Measurements from ENCODE around the gene ZBTB43. TPM values are rescaled to one million over a fixed set of nuclear protein-coding genes. Genes with fewer than 3 reads are reported as not detected.
A peak's percentile ranks its signal among the peaks of the same experiment; 100 is the strongest.

The ZBTB43 gene, protein sequence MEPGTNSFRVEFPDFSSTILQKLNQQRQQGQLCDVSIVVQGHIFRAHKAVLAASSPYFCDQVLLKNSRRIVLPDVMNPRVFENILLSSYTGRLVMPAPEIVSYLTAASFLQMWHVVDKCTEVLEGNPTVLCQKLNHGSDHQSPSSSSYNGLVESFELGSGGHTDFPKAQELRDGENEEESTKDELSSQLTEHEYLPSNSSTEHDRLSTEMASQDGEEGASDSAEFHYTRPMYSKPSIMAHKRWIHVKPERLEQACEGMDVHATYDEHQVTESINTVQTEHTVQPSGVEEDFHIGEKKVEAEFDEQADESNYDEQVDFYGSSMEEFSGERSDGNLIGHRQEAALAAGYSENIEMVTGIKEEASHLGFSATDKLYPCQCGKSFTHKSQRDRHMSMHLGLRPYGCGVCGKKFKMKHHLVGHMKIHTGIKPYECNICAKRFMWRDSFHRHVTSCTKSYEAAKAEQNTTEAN
- total RNA-seq, result 10 to 100 TPM; 16.0 to 26.8 (median 19.4) TPM

DNA sequence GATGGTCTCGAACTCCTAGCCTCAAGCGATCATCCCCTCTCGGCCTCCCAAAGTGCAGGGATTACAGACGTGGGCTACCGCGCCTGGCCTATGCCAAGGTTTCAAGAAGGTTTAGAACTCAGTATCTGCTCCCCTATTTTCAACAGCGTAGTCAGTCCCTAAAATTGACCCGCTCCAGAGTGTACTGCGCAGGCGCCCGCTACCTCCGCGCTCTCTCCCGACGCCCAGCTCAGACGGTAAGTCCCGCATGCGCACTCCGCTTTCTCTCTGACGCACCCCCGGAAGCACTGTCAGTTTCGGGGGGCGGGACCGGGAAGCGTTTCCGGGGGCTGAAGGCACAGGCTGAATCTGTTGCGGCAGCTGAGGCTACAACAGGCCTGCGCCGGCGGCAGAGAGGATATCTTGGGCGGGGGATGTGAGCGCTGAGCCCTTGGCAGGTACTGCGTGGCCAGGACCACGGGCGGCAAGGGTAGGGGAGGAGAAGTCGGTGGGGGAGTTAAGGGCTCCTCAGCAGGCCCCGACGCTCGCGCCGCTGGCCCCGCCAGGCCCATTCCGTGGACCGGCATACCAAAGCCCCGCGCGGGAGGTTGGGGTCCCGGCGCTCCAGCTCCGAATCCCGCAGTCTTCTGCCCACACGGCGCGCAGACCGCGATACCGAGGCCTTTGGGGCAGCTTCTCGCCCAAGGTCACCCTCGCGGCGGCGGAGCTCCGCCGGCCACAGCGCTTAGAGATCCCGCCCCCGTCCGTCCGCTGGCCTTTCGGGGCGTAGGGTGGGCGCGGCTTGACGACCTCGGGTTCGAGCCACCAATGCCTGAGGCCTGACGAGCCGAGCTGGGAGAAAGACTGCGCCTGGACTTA, at the start of gene ZBTB43:
Gene ZBTB43, plus strand, starts transcription at position 345 of the 858 bp plus-strand sequence. CDS start 27,470 bp downstream, outside the sequence.
- WGBS, 2 donors, result 2 to 9% methylated on average over 28 to 59 of the region's 79 CpGs

DNA sequence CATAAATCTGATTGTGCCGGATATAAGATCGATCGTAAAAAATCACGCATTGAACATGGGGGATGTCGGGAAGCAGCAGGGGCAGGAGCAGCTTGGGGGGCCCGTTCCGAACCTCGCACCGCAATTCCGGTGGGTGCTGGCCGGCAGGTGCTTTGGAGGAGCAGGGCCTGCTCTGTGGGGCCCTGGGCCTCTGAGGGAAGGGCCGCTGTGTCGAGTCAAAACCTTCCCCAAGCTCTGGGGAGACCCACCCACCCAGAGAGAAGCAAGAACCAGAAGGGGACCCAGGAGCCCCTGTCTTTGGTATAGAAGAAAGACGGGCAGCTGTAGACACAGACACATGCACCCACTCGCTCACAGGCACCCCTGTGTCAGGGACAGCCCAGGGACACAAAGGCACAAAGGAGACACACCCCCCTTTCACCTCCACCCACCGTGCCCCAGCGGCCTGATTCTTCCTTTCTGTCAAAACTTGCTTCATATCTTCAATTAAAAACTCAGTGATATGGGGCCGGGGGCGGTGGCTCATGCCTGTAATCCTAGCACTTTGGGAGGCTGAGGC, 49.4 kb upstream of the ZBTB43 start:
- ATAC-seq (ENCODE audit: low FRiP score in 2 of 2) (no peak), DNase-seq (no peak)
- Histone ChIP-seq H3K4me3 (no peak overlapping the region), H3K9me3 (no peaks in the 10 kb centered on the region), H3K27ac (no peak overlapping the region), H3K27me3 (no peaks in the 10 kb centered on the region), H3K36me3 (no peaks in the 10 kb centered on the region), H3K4me1 (no peaks in the 10 kb centered on the region)
- TF ChIP-seq POLR2AphosphoS5 (IDR thresholded peaks at IDR 0.05) (no peak), EP300 (IDR thresholded peaks at IDR 0.05) (no peak), POLR2A (IDR thresholded peaks at IDR 0.05) (no peak)
- TF ChIP-seq, protein P1, sequence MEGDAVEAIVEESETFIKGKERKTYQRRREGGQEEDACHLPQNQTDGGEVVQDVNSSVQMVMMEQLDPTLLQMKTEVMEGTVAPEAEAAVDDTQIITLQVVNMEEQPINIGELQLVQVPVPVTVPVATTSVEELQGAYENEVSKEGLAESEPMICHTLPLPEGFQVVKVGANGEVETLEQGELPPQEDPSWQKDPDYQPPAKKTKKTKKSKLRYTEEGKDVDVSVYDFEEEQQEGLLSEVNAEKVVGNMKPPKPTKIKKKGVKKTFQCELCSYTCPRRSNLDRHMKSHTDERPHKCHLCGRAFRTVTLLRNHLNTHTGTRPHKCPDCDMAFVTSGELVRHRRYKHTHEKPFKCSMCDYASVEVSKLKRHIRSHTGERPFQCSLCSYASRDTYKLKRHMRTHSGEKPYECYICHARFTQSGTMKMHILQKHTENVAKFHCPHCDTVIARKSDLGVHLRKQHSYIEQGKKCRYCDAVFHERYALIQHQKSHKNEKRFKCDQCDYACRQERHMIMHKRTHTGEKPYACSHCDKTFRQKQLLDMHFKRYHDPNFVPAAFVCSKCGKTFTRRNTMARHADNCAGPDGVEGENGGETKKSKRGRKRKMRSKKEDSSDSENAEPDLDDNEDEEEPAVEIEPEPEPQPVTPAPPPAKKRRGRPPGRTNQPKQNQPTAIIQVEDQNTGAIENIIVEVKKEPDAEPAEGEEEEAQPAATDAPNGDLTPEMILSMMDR (IDR thresholded peaks at IDR 0.05), result no peak
- 85 to 88% methylated on average over 17 to 19 of the region's 19 CpGs for WGBS, 2 donors

More for the DNA sequence above, at the start of gene ZBTB43:
- peak; percentile 92 to 94 for TF ChIP-seq POLR2AphosphoS5 (IDR thresholded peaks at IDR 0.05)
- TF ChIP-seq, protein P1 (IDR thresholded peaks at IDR 0.05), result no peak
- TF ChIP-seq POLR2A (IDR thresholded peaks at IDR 0.05), result peak in 3 of 4 donors; percentile 66 to 94 (median 92)
- TF ChIP-seq EP300 (IDR thresholded peaks at IDR 0.05), result no peak
- Histone ChIP-seq H3K27ac (peak within 1 kb of the TSS; percentile 90 to 98 (median 92)), H3K9me3 (no peaks in the 10 kb centered on the region), H3K36me3 (peaks cover 0 to 9% (median 2%) of the 10 kb centered on the region in 4 donors), H3K27me3 (no peaks in the 10 kb centered on the region), H3K4me3 (peak within 1 kb of the TSS; percentile 56 to 95 (median 75)), H3K4me1 (peaks cover 22 to 52% (median 41%) of the 10 kb centered on the region in 4 donors)
- ATAC-seq (ENCODE audit: low FRiP score in 2 of 2), result peak; percentile 94 to 98
- peak; percentile 95 for DNase-seq

DNA sequence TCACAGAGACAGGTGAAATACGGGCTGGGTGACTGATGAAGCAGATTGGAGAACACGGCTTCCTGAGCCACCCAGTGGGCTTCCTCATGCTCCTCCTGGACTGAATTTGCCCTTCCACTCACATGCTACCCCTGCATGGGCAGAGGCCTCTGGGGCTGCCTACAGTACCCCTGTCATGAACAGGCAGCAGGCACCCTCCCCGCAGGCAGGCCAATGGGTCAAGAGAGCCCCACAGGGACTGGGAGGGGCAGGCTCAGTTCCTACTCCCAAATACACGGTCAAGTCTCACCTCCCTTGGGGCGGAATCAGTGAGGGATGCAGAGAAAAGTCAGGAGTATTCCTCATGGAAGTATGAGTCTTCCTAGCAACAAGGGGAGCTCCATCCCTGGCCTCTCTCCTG, 48.6 kb upstream of the ZBTB43 start:
- H3K36me3 ChIP-seq, result no peaks in the 10 kb centered on the region
- ATAC-seq (ENCODE audit: low FRiP score in 2 of 2) (no peak), DNase-seq (no peak)
- H3K9me3 ChIP-seq, result no peaks in the 10 kb centered on the region
- H3K4me3 ChIP-seq, result no peak overlapping the region
- no peaks in the 10 kb centered on the region for H3K27me3 ChIP-seq
- no peak overlapping the region for H3K27ac ChIP-seq
- WGBS, 2 donors, result 77 to 81% methylated on average over 5 of the region's 5 CpGs
- TF ChIP-seq POLR2AphosphoS5 (IDR thresholded peaks at IDR 0.05), result no peak
- TF ChIP-seq, protein P1 (IDR thresholded peaks at IDR 0.05), result no peak
- TF ChIP-seq EP300 (IDR thresholded peaks at IDR 0.05), result no peak
- no peak for TF ChIP-seq POLR2A (IDR thresholded peaks at IDR 0.05)
- no peaks in the 10 kb centered on the region for H3K4me1 ChIP-seq

DNA sequence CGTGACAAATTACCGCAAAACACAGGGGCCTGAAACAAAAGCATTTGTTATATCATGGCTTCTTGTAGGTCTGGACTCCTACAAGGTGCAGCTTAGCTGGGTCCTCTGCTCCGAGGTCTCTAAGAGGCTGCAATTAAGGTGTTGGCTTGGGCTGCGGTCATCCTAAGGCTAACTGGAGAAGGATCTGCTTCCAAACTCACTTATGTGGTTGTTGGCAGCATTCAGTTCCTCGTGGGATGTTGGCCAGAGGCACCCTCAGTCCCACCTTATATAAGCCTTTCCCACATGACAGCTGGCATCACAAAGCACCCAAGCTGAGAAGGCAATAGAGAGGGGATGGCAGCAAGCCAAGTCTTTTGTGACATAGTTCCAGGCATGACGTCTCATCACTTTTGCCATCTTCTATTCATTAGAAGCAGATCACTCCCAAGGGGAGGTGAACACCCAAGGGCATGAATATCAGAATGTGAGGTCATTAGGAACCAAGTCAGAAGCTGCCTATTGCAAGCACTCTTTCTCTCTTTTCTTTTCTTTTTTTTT, 47.9 kb upstream of the ZBTB43 start:
- Histone ChIP-seq H3K4me1 (no peaks in the 10 kb centered on the region), H3K9me3 (no peaks in the 10 kb centered on the region), H3K4me3 (no peak overlapping the region), H3K27ac (no peak overlapping the region), H3K27me3 (no peaks in the 10 kb centered on the region), H3K36me3 (no peaks in the 10 kb centered on the region)
- TF ChIP-seq, protein P1 (IDR thresholded peaks at IDR 0.05), result no peak
- TF ChIP-seq POLR2A (IDR thresholded peaks at IDR 0.05) (no peak), EP300 (IDR thresholded peaks at IDR 0.05) (no peak)
- DNase-seq (no peak), ATAC-seq (ENCODE audit: low FRiP score in 2 of 2) (no peak)
- 52 to 57% methylated on average over 6 of the region's 6 CpGs for WGBS, 2 donors
